ENCODE results near the gene CCDC92.

- TF ChIP-seq CBX8 (IDR thresholded peaks at IDR 0.05; ENCODE audit: borderline replicate concordance, low read depth, low read length) (no peak), EP300 (IDR thresholded peaks at IDR 0.05; ENCODE audit: borderline replicate concordance in 1 of 2, low read depth in 2 of 2, low read length in 2 of 2) (no peak), TAF1 (IDR thresholded peaks at IDR 0.05; ENCODE audit: low read depth, low read length) (no peak), POLR2A (IDR thresholded peaks at IDR 0.05; ENCODE audit: control extremely low read depth in 1 of 2, low read depth in 2 of 2, low read length in 2 of 2) (no peak), POLR2AphosphoS5 (IDR thresholded peaks at IDR 0.05; ENCODE audit: low read depth, low read length) (no peak), CEBPB (IDR thresholded peaks at IDR 0.05; ENCODE audit: low read depth, low read length) (no peak), CHD7 (IDR thresholded peaks at IDR 0.05; ENCODE audit: insufficient replicate concordance, low read length) (no peak), SIN3A (conservative IDR thresholded peaks at IDR 0.05 in 1 of 2, IDR thresholded peaks at IDR 0.05 in 1 of 2; ENCODE audit: low read depth in 1 of 2, low read length in 2 of 2) (no peak), EZH2 (IDR thresholded peaks at IDR 0.05; ENCODE audit: low read depth, low read length, severe bottlenecking) (no peak), ATF3 (IDR thresholded peaks at IDR 0.05; ENCODE audit: insufficient read depth, low read depth, low read length) (no peak), RNF2 (IDR thresholded peaks at IDR 0.05; ENCODE audit: borderline replicate concordance, low read depth, low read length, missing control alignments, poor library complexity, severe bottlenecking) (no peak), RAD21 (IDR thresholded peaks at IDR 0.05 in 1 of 2, conservative IDR thresholded peaks at IDR 0.05 in 1 of 2; ENCODE audit: low read depth in 2 of 2, low read length in 2 of 2) (no peak)
- TF ChIP-seq, protein P1, sequence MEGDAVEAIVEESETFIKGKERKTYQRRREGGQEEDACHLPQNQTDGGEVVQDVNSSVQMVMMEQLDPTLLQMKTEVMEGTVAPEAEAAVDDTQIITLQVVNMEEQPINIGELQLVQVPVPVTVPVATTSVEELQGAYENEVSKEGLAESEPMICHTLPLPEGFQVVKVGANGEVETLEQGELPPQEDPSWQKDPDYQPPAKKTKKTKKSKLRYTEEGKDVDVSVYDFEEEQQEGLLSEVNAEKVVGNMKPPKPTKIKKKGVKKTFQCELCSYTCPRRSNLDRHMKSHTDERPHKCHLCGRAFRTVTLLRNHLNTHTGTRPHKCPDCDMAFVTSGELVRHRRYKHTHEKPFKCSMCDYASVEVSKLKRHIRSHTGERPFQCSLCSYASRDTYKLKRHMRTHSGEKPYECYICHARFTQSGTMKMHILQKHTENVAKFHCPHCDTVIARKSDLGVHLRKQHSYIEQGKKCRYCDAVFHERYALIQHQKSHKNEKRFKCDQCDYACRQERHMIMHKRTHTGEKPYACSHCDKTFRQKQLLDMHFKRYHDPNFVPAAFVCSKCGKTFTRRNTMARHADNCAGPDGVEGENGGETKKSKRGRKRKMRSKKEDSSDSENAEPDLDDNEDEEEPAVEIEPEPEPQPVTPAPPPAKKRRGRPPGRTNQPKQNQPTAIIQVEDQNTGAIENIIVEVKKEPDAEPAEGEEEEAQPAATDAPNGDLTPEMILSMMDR (IDR thresholded peaks at IDR 0.05; ENCODE audit: control extremely low read depth in 1 of 3, insufficient read depth in 1 of 3, low read depth in 1 of 3, low read length in 3 of 3): no peak
These were observed 9.6 kb upstream of the CCDC92 start for GRCh38 chr12:123982269-123982668.
